Neural cell (in vitro differentiated cells): ENCODE measurements around the gene NEDD9. TPM values are rescaled to one million over a fixed set of nuclear protein-coding genes. Genes with fewer than 3 reads are reported as not detected.

Source experiments
- H2AFZ ChIP-seq: fragments of 200-600, 300-800 bp; sonication (generic), shearing (Covaris generic); 2 replicates; pipeline ENCODE4 v1.6.0; 2014; ENCODE audit warnings: low read depth, mild to moderate bottlenecking, antibody characterized with exemption, low read length, moderate library complexity
- H3F3A ChIP-seq: fragments of 200-600 bp; shearing (Covaris generic); 2 replicates; pipeline ENCODE4 v1.6.1; 2016; ENCODE audit warnings: mild to moderate bottlenecking, moderate library complexity, mixed read lengths, antibody characterized with exemption, low read length; ENCODE audit not compliant: insufficient read depth, poor library complexity, severe bottlenecking
- H3K27ac ChIP-seq: fragments of 200-600, 300-800 bp; sonication (generic), shearing (Covaris generic); 2 replicates; pipeline ENCODE4 v1.5.1; 2014; ENCODE audit warnings: mild to moderate bottlenecking, low read length, moderate library complexity
- H3K27me3 ChIP-seq: fragments of 300-800, 200-600 bp; sonication (generic), shearing (Covaris generic); 2 replicates; pipeline ENCODE4 v1.6.0; 2014; ENCODE audit warnings: mild to moderate bottlenecking, low read depth, low read length, moderate library complexity; ENCODE audit not compliant: insufficient read depth
- H3K36me3 ChIP-seq: fragments of 300-800, 200-600 bp; sonication (generic), shearing (Covaris generic); 2 replicates; pipeline ENCODE4 v1.5.1; 2014; ENCODE audit warnings: mild to moderate bottlenecking, antibody characterized with exemption, low read length, moderate library complexity; ENCODE audit not compliant: insufficient read depth
- H3K4me2 ChIP-seq: fragments of 300-800, 200-600 bp; sonication (generic), shearing (Covaris generic); 2 replicates; pipeline ENCODE4 v1.6.0; 2014; ENCODE audit warnings: mild to moderate bottlenecking, low read length
- H3K4me3 ChIP-seq: fragments of 300-800, 200-600 bp; sonication (generic), shearing (Covaris generic); 2 replicates; pipeline ENCODE4 v1.5.1; 2014; ENCODE audit warnings: mild to moderate bottlenecking, low read length, moderate library complexity
- H3K79me2 ChIP-seq: fragments of 200-600 bp; shearing (Covaris generic); replicated peaks from 2 replicates; pipeline ENCODE4 v1.6.0; 2014; ENCODE audit warnings: mild to moderate bottlenecking, low read length, moderate library complexity; ENCODE audit not compliant: insufficient read depth
- H3K9ac ChIP-seq: fragments of 300-800, 200-600 bp; sonication (generic), shearing (Covaris generic); 2 replicates; pipeline ENCODE4 v1.6.1; 2016; ENCODE audit warnings: mild to moderate bottlenecking, low read length, mixed read lengths
- H3K9me2 ChIP-seq: fragments of 200-600 bp; shearing (Covaris generic); 2 replicates; pipeline ENCODE4 v1.6.1; 2016; ENCODE audit warnings: mild to moderate bottlenecking, low read length, mixed read lengths; ENCODE audit not compliant: insufficient read depth
- H3K9me3 ChIP-seq: fragments of 200-600, 300-800 bp; sonication (generic), shearing (Covaris generic); 2 replicates; pipeline ENCODE4 v1.6.1; 2016; ENCODE audit warnings: mild to moderate bottlenecking, mixed run types, low read length, moderate library complexity, mixed read lengths
- H4K20me1 ChIP-seq: fragments of 200-600 bp; shearing (Covaris generic); 2 replicates; pipeline ENCODE4 v1.6.1; 2016; ENCODE audit warnings: mild to moderate bottlenecking, mixed run types; ENCODE audit not compliant: insufficient read depth
- EP300 ChIP-seq: fragments of 450-650 bp; conservative IDR thresholded peaks from 2 replicates; pipeline ENCODE4 v1.6.1; 2014; ENCODE audit warnings: antibody characterized with exemption, mild to moderate bottlenecking, moderate library complexity; ENCODE audit not compliant: poor library complexity, severe bottlenecking
- MXI1 ChIP-seq: fragments of 450-650 bp; conservative IDR thresholded peaks from 2 replicates; pipeline ENCODE4 v1.6.1; 2014; ENCODE audit warnings: antibody characterized with exemption, mild to moderate bottlenecking; ENCODE audit not compliant: poor library complexity, severe bottlenecking
- POLR2AphosphoS5 ChIP-seq: IDR thresholded peaks from 2 replicates; pipeline ENCODE4 v1.6.1; 2012
- RAD21 ChIP-seq: fragments of 450-650 bp; conservative IDR thresholded peaks from 2 replicates; pipeline ENCODE4 v1.6.1; 2014; ENCODE audit warnings: antibody characterized with exemption, mild to moderate bottlenecking, moderate library complexity
- SMC3 ChIP-seq: fragments of 450-650 bp; conservative IDR thresholded peaks from 2 replicates; pipeline ENCODE4 v1.6.1; 2014; ENCODE audit warnings: antibody characterized with exemption, mild to moderate bottlenecking, moderate library complexity; ENCODE audit not compliant: poor library complexity
- TAF1 ChIP-seq: IDR thresholded peaks from 2 replicates; pipeline ENCODE4 v1.6.1; 2012; ENCODE audit warnings: low read depth
- polyA plus RNA-seq: library from polyadenylated mRNA; depleted of rRNA; stranded (reverse); fragments of >200 nt; gene quantifications from 2 replicates; pipeline ENCODE4 v1.2.3, GENCODE V29; 2014
- TF ChIP-seq, protein P1 (sequence below): IDR thresholded peaks from 2 replicates; pipeline ENCODE4 v1.6.1; 2012; ENCODE audit warnings: borderline replicate concordance
- TF ChIP-seq, protein P2 (sequence below): fragments of 450-650 bp; IDR thresholded peaks from 2 replicates; pipeline ENCODE4 v1.5.1; 2014; ENCODE audit warnings: antibody characterized with exemption, mild to moderate bottlenecking, moderate library complexity; ENCODE audit not compliant: poor library complexity, severe bottlenecking

Gene NEDD9
- polyA plus RNA-seq, 1 donor from 2014 or later = 0.11 TPM

GRCh38 chr6:11143394-11144371, 88.8 kb downstream of the NEDD9 start:
- Histone ChIP-seq H3K9me3 (no peaks in the 10 kb centered on the region), H3K27ac (no peak overlapping the region), H2AFZ (no peak overlapping the region), H3K36me3 (no peaks in the 10 kb centered on the region), H3K27me3 (no peaks in the 10 kb centered on the region), H3K9me2 (no peaks in the 10 kb centered on the region), H3K4me2 (no peak overlapping the region), H3K4me3 (no peak overlapping the region), H3K79me2 (no peaks in the 10 kb centered on the region), H3F3A (no peaks in the 10 kb centered on the region), H4K20me1 (no peaks in the 10 kb centered on the region), H3K9ac (no peak overlapping the region)
- TF ChIP-seq, protein P1, sequence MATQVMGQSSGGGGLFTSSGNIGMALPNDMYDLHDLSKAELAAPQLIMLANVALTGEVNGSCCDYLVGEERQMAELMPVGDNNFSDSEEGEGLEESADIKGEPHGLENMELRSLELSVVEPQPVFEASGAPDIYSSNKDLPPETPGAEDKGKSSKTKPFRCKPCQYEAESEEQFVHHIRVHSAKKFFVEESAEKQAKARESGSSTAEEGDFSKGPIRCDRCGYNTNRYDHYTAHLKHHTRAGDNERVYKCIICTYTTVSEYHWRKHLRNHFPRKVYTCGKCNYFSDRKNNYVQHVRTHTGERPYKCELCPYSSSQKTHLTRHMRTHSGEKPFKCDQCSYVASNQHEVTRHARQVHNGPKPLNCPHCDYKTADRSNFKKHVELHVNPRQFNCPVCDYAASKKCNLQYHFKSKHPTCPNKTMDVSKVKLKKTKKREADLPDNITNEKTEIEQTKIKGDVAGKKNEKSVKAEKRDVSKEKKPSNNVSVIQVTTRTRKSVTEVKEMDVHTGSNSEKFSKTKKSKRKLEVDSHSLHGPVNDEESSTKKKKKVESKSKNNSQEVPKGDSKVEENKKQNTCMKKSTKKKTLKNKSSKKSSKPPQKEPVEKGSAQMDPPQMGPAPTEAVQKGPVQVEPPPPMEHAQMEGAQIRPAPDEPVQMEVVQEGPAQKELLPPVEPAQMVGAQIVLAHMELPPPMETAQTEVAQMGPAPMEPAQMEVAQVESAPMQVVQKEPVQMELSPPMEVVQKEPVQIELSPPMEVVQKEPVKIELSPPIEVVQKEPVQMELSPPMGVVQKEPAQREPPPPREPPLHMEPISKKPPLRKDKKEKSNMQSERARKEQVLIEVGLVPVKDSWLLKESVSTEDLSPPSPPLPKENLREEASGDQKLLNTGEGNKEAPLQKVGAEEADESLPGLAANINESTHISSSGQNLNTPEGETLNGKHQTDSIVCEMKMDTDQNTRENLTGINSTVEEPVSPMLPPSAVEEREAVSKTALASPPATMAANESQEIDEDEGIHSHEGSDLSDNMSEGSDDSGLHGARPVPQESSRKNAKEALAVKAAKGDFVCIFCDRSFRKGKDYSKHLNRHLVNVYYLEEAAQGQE = no peak
- no peak for TF ChIP-seq MXI1

GRCh38 chr6:11142296-11143027, 90.0 kb downstream of the NEDD9 start:
- Histone ChIP-seq H3K36me3 (no peaks in the 10 kb centered on the region), H3K79me2 (no peaks in the 10 kb centered on the region), H3K9me3 (no peaks in the 10 kb centered on the region), H4K20me1 (no peaks in the 10 kb centered on the region), H3K9me2 (no peaks in the 10 kb centered on the region), H3K4me3 (no peak overlapping the region), H3K27me3 (no peaks in the 10 kb centered on the region), H3K9ac (no peak overlapping the region), H3K27ac (no peak overlapping the region), H3F3A (no peaks in the 10 kb centered on the region), H3K4me2 (no peak overlapping the region), H2AFZ (no peak overlapping the region)
- no peak for TF ChIP-seq MXI1
- TF ChIP-seq, protein P1 = no peak
- no peak for TF ChIP-seq SMC3
- no peak for TF ChIP-seq TAF1
- TF ChIP-seq, protein P2, sequence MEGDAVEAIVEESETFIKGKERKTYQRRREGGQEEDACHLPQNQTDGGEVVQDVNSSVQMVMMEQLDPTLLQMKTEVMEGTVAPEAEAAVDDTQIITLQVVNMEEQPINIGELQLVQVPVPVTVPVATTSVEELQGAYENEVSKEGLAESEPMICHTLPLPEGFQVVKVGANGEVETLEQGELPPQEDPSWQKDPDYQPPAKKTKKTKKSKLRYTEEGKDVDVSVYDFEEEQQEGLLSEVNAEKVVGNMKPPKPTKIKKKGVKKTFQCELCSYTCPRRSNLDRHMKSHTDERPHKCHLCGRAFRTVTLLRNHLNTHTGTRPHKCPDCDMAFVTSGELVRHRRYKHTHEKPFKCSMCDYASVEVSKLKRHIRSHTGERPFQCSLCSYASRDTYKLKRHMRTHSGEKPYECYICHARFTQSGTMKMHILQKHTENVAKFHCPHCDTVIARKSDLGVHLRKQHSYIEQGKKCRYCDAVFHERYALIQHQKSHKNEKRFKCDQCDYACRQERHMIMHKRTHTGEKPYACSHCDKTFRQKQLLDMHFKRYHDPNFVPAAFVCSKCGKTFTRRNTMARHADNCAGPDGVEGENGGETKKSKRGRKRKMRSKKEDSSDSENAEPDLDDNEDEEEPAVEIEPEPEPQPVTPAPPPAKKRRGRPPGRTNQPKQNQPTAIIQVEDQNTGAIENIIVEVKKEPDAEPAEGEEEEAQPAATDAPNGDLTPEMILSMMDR = no peak
- no peak for TF ChIP-seq POLR2AphosphoS5
- TF ChIP-seq EP300 = no peak
- TF ChIP-seq RAD21 = no peak
